Measurements from ENCODE around the gene THY1.
A peak's percentile ranks its signal among the peaks of the same experiment; 100 is the strongest.
"Not testable (repeated sequence)": the region's sequence is repeated elsewhere in the genome, so short reads cannot be mapped to it uniquely, and the experiment has no call there.

Gene THY1

DNA sequence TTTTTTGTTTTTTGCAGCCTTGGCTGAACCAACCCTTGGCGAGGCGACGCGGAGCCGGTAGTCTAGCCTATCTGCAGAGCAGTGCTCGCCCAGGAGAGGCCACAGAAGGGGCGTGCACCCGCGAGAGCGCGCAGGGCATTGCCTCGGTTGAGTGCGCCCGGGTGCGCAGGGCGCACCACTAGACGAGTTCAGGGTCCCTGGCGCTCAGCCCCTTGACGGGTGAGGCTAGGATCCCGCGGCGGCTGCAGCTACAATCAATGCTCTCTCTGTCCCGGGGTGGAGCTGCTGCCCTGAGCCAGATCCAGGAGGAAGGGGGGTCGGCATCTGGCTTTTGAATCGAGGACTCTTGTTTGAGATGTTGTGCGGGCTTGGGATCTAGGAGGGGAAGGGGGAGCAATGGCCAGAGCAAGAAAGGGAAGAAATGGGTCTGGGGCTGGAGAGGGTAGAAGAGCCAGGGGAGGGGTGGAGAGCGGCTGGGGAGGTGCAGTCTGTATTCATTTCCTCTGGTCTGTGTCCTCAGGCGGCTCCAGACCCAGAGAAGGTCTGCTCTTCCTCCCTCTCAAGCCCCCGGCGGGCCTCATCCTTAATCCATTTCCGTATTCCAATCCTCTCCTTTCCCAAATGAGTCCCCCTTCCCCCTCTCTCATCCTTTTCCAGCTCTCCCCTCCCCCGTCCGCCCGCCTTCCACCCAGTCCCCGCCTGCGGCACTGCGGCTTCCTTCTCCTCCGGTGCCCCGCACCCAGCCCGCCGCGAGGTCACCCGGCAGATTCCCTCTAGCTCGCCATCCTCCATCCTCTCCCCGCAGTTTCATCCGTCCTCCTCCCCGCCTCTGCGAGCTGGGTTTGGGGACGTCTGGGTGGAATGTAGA is 797 bp downstream of the THY1 start:
- peak; percentile 40 for DNase-seq

DNA sequence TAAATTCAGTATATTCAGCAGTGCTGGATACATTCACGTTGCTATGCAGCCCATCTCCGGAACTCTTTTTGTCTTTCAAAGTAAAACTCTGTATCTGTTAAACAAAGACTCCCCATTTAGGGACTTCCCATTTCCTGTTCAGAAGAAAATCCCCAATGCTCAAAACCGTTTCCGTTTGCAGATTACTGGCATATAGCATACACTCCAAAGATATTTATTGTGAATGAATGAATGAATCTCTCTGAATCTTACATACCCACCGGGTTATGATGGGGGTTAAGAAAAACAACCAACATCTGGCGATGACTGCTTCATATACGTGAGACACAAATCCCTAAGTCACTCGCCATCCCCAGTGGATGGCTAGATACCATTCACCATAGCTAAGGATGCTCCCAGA is 1.6 kb downstream of the THY1 start:
- no peak for DNase-seq
- in situ Hi-C loops (cut with HindIII; ENCODE audit: low pct_ligation_motif_present, low pct_unique_long_range_greater_than_20kb, low sequenced_read_pairs), result no loop called here

More for the DNA sequence above, 797 bp downstream of the THY1 start:
- in situ Hi-C loops (cut with HindIII; ENCODE audit: low pct_ligation_motif_present, low pct_unique_long_range_greater_than_20kb, low sequenced_read_pairs), result no loop called here

DNA sequence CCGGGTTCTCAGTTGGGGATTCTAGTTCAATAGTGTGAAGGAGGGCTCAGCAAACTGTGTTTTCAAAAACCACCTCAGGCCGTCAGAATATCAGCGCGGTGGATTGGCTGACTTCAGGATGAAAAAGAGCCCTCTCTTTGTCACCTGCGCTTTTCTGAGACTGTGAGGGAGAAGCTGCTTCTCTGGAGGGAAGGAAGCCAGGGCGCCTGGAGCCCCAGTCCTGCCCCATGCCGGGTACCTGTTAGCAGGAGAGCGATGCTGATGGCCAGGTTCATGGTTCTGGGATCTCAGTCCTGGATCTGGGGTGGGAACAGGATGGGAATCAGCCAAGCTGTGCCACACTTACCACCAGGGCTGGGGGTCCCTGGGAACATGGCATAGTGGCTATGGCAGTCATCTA is 2.3 kb downstream of the THY1 start:
- in situ Hi-C loops (cut with HindIII; ENCODE audit: low pct_ligation_motif_present, low pct_unique_long_range_greater_than_20kb, low sequenced_read_pairs), result no loop called here
- DNase-seq, result no peak

- in situ Hi-C loops (cut with HindIII; ENCODE audit: low pct_ligation_motif_present, low pct_unique_long_range_greater_than_20kb, low sequenced_read_pairs), result no loop called here
- DNase-seq, result peak; percentile 90
These were observed 3.0 kb downstream of the THY1 start for GRCh38 chr11:119419834-119420492.

DNA sequence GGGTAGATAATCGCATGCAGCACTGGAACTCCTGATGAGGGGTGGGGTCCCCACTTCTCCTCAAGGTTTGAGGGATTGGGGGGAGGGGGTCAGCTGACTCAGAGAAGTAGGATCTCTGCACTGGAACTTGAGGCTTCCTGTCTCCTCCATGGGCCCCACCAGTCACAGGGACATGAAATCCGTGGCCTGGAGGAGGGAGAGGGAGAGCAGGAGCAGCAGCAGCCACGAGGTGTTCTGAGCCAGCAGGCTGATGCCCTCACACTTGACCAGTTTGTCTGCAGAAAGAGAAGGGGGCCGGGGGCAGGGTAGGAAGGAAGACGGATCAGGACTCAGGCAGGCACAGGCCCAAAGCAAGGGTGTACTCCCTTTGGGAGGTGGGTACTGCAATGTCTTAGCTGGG is 3.7 kb downstream of the THY1 start:
- in situ Hi-C loops (cut with HindIII; ENCODE audit: low pct_ligation_motif_present, low pct_unique_long_range_greater_than_20kb, low sequenced_read_pairs), result no loop called here
- no peak for DNase-seq

DNA sequence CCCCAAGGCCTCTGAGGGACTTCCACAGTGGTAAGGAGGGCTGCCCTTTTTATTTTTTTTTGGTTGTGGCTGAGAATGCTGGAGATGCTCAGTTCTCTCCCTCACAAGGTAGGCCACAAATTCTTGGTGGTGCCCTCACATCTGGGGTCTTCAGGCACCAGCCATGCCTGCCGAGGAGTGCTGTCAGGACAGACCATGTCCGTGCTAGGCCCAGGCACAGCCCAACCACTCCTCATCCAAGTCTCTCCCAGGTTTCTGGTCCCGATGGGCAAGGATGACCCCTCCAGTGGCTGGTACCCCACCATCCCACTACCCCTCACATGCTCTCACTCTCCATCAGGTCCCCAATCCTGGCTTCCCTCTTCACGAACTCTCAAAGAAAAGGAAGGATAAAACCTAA is 4.2 kb downstream of the THY1 start:
- in situ Hi-C loops (cut with HindIII; ENCODE audit: low pct_ligation_motif_present, low pct_unique_long_range_greater_than_20kb, low sequenced_read_pairs), result no loop called here

GRCh38 chr11:119417726-119418540 is 5.0 kb downstream of the THY1 start:
- DNase-seq, result peak; percentile 59
- in situ Hi-C loops (cut with HindIII; ENCODE audit: low pct_ligation_motif_present, low pct_unique_long_range_greater_than_20kb, low sequenced_read_pairs), result no loop called here

More for the DNA sequence above, 4.2 kb downstream of the THY1 start:
- no peak for DNase-seq

- DNase-seq, result peak; percentile 19
- in situ Hi-C loops (cut with HindIII; ENCODE audit: low pct_ligation_motif_present, low pct_unique_long_range_greater_than_20kb, low sequenced_read_pairs), result no loop called here
These were observed 6.1 kb downstream of the THY1 start for GRCh38 chr11:119416606-119417580.

DNA sequence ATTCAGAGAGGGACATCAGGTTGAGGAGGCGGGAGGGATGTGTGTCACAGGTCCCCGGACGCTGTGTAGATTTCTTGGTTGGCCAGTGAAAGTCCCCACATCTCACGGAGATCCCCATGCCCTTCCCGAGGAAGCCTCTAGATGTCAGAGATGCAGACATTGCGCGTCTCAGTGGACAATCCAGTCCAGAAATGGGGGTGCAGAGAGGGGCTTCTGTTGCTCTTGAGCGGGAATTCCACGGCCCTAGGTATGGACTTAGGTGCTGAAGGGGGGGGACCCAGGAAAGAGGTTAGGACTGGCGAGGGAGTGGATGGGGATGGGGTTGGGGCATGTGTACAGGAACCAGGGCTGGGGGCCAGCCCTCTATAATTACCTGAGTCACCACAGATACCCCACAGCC is 7.0 kb downstream of the THY1 start:
- no peak for DNase-seq
- in situ Hi-C loops (cut with HindIII; ENCODE audit: low pct_ligation_motif_present, low pct_unique_long_range_greater_than_20kb, low sequenced_read_pairs), result no loop called here

DNA sequence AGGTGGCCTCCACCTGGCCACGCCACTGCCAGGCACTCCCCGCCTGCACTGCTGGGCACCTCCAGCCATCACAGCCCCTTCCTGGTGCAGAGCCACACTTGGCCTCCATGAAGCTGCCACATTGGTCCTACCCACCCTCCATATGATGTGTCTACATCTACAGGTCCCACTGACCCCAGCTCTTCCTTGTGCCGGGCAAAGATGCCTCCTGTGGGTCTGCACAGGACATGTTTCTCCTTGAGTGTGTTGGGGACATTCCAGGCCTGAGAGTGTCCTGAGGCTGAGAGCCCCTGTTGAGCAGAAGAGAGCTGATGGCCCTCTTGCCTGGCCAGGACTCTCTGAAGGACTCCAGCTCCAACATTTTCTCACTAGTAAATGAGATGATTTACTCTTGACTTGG is 7.5 kb downstream of the THY1 start:
- DNase-seq, result no peak
- in situ Hi-C loops (cut with HindIII; ENCODE audit: low pct_ligation_motif_present, low pct_unique_long_range_greater_than_20kb, low sequenced_read_pairs), result no loop called here

DNA sequence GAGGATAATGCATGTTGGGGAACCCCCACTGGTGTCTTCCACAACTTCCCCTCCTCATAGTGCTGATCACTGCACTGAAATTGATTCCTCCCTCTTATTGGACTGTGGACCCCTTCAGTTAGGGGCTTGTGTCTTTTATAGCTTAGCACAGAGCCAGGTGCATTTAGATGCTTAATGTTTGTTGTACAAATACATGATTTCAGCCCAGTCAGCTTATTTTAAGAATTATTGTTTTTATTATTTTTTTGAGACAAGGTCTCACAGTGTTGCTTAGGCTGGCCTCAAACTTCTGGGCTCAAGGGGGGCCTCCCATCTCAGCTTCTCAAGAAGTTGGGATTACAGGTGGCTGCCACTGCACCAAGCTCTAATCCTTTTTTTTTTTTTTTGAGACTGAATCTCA is 8.2 kb downstream of the THY1 start:
- in situ Hi-C loops (cut with HindIII; ENCODE audit: low pct_ligation_motif_present, low pct_unique_long_range_greater_than_20kb, low sequenced_read_pairs), result no loop called here

GRCh38 chr11:119414321-119414720 is 8.7 kb downstream of the THY1 start:
- in situ Hi-C loops (cut with HindIII; ENCODE audit: low pct_ligation_motif_present, low pct_unique_long_range_greater_than_20kb, low sequenced_read_pairs), result no loop called here
- DNase-seq, result no peak

More for the DNA sequence above, 8.2 kb downstream of the THY1 start:
- no peak for DNase-seq

DNA sequence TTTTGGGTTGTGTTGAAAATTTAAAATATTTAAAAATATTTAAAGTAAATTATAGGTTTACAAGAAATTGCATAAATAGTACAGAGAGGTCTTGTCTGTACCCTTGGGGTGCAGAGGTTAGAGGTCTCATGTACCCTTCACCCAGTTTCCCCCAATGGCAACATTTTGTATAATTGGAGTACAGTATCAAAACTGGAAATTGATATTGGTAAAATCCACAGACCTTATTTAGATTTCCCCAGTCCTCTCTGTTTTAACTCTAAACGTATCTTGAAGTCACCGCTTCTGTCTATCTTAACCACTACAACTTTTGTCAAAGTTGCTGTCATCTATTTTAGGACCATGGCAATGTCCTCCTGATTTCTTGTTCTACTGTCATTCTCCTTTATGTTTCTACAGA is 10.9 kb downstream of the THY1 start:
- no peak for DNase-seq
- in situ Hi-C loops (cut with HindIII; ENCODE audit: low pct_ligation_motif_present, low pct_unique_long_range_greater_than_20kb, low sequenced_read_pairs), result no loop called here

DNA sequence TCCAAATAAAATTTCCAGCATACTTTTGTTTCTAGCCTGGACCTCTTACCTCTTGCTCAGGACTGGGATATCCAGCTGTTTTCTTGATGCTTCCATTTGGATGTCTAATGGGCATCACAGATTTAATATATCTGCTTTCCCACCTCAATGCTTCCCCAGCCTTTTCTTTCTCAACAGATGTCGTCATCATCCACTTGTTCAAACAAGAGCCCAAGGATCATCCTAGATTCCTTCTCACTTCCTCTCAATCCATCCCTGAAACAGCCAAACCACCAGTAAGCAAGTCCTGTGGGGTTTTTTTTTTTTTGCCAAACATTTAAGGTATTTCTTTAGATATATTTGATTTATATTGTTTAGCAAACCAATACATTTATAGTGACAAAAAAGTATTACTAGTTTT is 12.5 kb downstream of the THY1 start:
- in situ Hi-C loops (cut with HindIII; ENCODE audit: low pct_ligation_motif_present, low pct_unique_long_range_greater_than_20kb, low sequenced_read_pairs), result no loop called here
- DNase-seq, result no peak

GRCh38 chr11:119409731-119410130 is 13.2 kb downstream of the THY1 start:
- in situ Hi-C loops (cut with HindIII; ENCODE audit: low pct_ligation_motif_present, low pct_unique_long_range_greater_than_20kb, low sequenced_read_pairs), result no loop called here
- DNase-seq, result no peak

DNA sequence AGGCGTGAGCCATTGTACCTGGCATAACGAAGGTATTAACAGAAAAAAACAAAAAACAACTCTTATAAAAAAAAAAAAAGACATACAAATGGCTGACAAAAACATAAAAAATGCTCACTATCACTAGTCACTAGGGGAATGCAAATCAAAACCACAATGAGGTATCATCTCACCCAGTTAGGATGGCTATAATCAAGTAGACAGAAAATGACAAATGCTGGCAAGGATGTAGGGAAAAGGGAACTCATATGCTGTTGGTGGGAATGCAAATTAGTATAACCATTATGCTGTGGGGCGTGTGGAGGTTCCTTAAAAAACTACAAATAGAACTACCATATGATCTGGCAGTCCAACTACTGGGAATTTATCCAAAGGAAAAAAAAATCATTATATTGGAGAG is 17.0 kb downstream of the THY1 start:
- in situ Hi-C loops (cut with HindIII; ENCODE audit: low pct_ligation_motif_present, low pct_unique_long_range_greater_than_20kb, low sequenced_read_pairs), result no loop called here
- DNase-seq, result no peak

- in situ Hi-C loops (cut with HindIII; ENCODE audit: low pct_ligation_motif_present, low pct_unique_long_range_greater_than_20kb, low sequenced_read_pairs); DNase-seq: not testable (repeated sequence)
These were observed 17.5 kb downstream of the THY1 start for GRCh38 chr11:119405448-119405847.

DNA sequence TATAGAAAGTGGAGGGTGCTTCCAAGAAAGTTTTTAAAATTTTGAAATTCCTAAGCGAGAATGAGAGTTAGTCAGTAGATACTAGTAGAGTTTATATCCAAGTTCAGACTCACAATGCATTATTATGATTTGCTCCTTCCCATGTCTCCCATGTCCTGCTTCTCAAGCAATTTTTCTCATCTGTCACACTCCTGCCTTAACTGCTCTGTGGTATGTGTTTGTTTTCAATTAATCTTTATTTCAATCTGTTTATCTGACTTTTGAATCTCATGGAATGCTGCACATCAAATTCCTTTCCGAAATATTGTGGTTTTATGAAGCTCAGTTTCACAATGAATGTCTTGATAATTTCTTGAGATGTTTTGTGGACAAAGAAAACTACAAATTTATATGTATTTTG is 18.1 kb downstream of the THY1 start:
- no peak for DNase-seq
- in situ Hi-C loops (cut with HindIII; ENCODE audit: low pct_ligation_motif_present, low pct_unique_long_range_greater_than_20kb, low sequenced_read_pairs), result no loop called here

Data from ACHN (cell line).